Stomach smooth muscle (tissue), 2 donors: ENCODE data around the gene MCM7.

Experiments
- H3K27ac ChIP-seq: one replicate; pipeline ENCODE4 v1.7.0; 2013; ENCODE audit warnings: mild to moderate bottlenecking, low read length, inconsistent platforms
- H3K27me3 ChIP-seq, 2 donors: one replicate each; pipeline ENCODE4 v1.7.0; 2013; ENCODE audit warnings: low read length in 2 of 2; ENCODE audit not compliant: insufficient read depth in 2 of 2, control insufficient read depth in 1 of 2
- H3K36me3 ChIP-seq, 2 donors: one replicate each; pipeline ENCODE4 v1.7.0; 2013; ENCODE audit warnings: low read length in 2 of 2; ENCODE audit not compliant: control insufficient read depth in 2 of 2, insufficient read depth in 2 of 2
- H3K4me1 ChIP-seq: one replicate; pipeline ENCODE4 v1.7.0; 2013; ENCODE audit warnings: low read length; ENCODE audit not compliant: control insufficient read depth, insufficient read depth
- H3K4me3 ChIP-seq, 2 donors: one replicate each; pipeline ENCODE4 v1.7.0; 2013; ENCODE audit warnings: low read length in 2 of 2
- H3K9ac ChIP-seq, 2 donors: one replicate each; pipeline ENCODE4 v1.7.0; 2013; ENCODE audit warnings: low read length in 2 of 2, mild to moderate bottlenecking in 1 of 2
- H3K9me3 ChIP-seq, 2 donors: one replicate each; pipeline ENCODE4 v1.7.0; 2013; ENCODE audit warnings: low read length in 2 of 2; ENCODE audit not compliant: control insufficient read depth in 2 of 2
- donor health status: healthy.
- donor health status: Pancreatic carcinoma.

The MCM7 gene

DNA sequence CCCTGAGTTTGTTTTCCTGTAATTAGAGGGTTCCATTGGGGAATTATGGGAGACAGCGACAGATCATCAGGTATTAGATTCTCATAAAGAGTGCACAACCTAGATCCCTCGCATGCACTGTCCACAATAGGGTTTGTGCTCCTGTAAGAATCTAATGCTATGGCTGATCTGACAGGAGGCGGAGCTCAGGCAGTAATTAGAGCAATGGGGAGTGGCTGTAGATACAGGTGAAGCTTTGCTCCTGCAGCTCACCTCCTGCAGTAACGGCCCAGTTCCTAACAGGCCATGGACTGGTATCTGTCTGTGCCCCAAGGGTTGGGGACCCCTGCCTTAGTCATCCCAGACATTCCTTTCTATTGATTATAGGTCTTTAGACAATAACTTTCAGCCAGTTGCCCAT lies 52.5 kb downstream of the MCM7 start:
- no peaks in the 10 kb centered on the region for H3K9me3 ChIP-seq
- H3K27ac ChIP-seq = no peak overlapping the region
- no peaks in the 10 kb centered on the region for H3K27me3 ChIP-seq
- peaks cover 11% of the 10 kb centered on the region for H3K4me1 ChIP-seq
- no peaks in the 10 kb centered on the region for H3K36me3 ChIP-seq
- no peak overlapping the region for H3K9ac ChIP-seq
- peak overlapping the region in 1 of 2 donors; percentile 91 for H3K4me3 ChIP-seq

- Histone ChIP-seq H3K27me3 (no peaks in the 10 kb centered on the region), H3K9me3 (no peaks in the 10 kb centered on the region), H3K4me1 (peaks cover 6% of the 10 kb centered on the region), H3K36me3 (no peaks in the 10 kb centered on the region), H3K4me3 (no peak overlapping the region), H3K27ac (no peak overlapping the region), H3K9ac (no peak overlapping the region)
These were observed 56.5 kb downstream of the MCM7 start for GRCh38 chr7:100044718-100045117.
